Ovary (tissue), 9 donors: ENCODE measurements around the gene TNS3. TPM values are rescaled to one million over a fixed set of nuclear protein-coding genes. Genes with fewer than 3 reads are reported as not detected.

Experiments used
- DNase-seq, 5 donors: peaks; one replicate each; pipeline ENCODE4 v3.0.0-alpha.2; 2019 to 2020
- H3K27ac ChIP-seq, 2 donors: fragments of 200-600 bp; one replicate each; pipeline versions ENCODE4 v1.5.1 to v1.8.0; 2019 to 2022
- H3K27me3 ChIP-seq: fragments of 200-600 bp; one replicate; pipeline ENCODE4 v1.8.0; 2022
- H3K36me3 ChIP-seq: fragments of 200-600 bp; sonication (generic); one replicate; pipeline ENCODE4 v1.5.1; 2019
- H3K4me1 ChIP-seq: one replicate; pipeline ENCODE4 v1.8.1; 2013; ENCODE audit warnings: mild to moderate bottlenecking, moderate library complexity; ENCODE audit not compliant: insufficient read depth
- H3K4me3 ChIP-seq: fragments of 200-600 bp; sonication (generic); one replicate; pipeline ENCODE4 v1.5.1; 2017
- H3K9me3 ChIP-seq, 2 donors: fragments of 200-600 bp in 1 of 2; sonication (generic) in 1 of 2; one replicate each; pipeline versions ENCODE4 v1.5.1 to v1.8.1; 2013 to 2019; ENCODE audit warnings: mild to moderate bottlenecking in 1 of 2, moderate library complexity in 1 of 2
- CTCF ChIP-seq, 3 donors: fragments of 450-650 bp in 2 of 3; fragments of 200-600 bp in 1 of 3; IDR thresholded peaks; one replicate each; pipeline versions ENCODE4 v1.5.1 to v1.8.0; 2016 to 2022; ENCODE audit warnings: antibody characterized with exemption in 3 of 3, mild to moderate bottlenecking in 1 of 3
- EP300 ChIP-seq: sonication (generic); formaldehyde crosslinking; IDR thresholded peaks from one replicate; pipeline ENCODE4 v1.6.1; 2017; ENCODE audit warnings: antibody characterized with exemption
- POLR2A ChIP-seq: fragments of 450-650 bp; IDR thresholded peaks from one replicate; pipeline ENCODE4 v1.6.1; 2017; ENCODE audit warnings: antibody characterized with exemption, mild to moderate bottlenecking, moderate library complexity
- WGBS, 3 donors: extraction: QIAGEN DNeasy Blood & Tissue Kit in 1 of 3; methylation state at CpG; one replicate each; pipeline versions ENCODE4 v1.1.5 to v1.1.7; 2013 to 2017; 5-methylcytosine and 5-hydroxymethylcytosine counted together
- intact Hi-C, 4 donors: fragments of 100-400 bp; cut with DNase I; formaldehyde crosslinking; loops; one replicate each; pipeline versions ENCODE4 v1.11.0 to v1.15.1; 2022 to 2023
- polyA plus RNA-seq, 2 donors: library from polyadenylated mRNA; stranded (reverse); fragments of 200-250 nt in 1 of 2; fragments of 350-450 nt in 1 of 2; fragmentation: Illumina TruSeq in 1 of 2; extraction: RNeasy Lipid Tissue Mini Kit (QIAGEN cat#74804) in 1 of 2; gene quantifications; one replicate each; pipeline ENCODE4 v1.2.3, GENCODE V29; 2013 to 2014
- total RNA-seq, 7 donors: library from RNA; depleted of rRNA in 2 of 7; stranded (reverse); fragments of >200 nt in 2 of 7; fragmentation: NEBNext Ultra II Directional in 3 of 7; extraction: Animal tissue kit (Norgen Biotek cat#: 25700) in 3 of 7; gene quantifications; one replicate each; pipeline versions ENCODE4 v1.1.0 to v1.2.4, GENCODE V29; 2016 to 2023
- donor health status: DM: no; HTN: no; CAD: no; lungs with moderate emphysema.
- donor health status: DM: no; HTN: no; CAD: no.
- donor health status: Bipolar disorder and iron deficiency.
- donor health status: DM: yes; HTN: yes; CAD: no.
- donor health status: DM: no; HTN: no; CAD: no.
- donor health status: DM: yes; HTN: yes; CAD: no.

The TNS3 gene
- total and polyA plus RNA-seq, 9 donors: 36.6 to 137 (median 91.3) TPM

GRCh38 chr7:47361236-47361635, 220.7 kb downstream of the TNS3 start:
- Histone ChIP-seq H3K9me3 (no peaks in the 10 kb centered on the region), H3K27ac (no peak overlapping the region), H3K36me3 (no peaks in the 10 kb centered on the region), H3K4me3 (no peak overlapping the region), H3K4me1 (peaks cover 2% of the 10 kb centered on the region), H3K27me3 (no peaks in the 10 kb centered on the region)
- intact Hi-C loops: no loop called here
- TF ChIP-seq CTCF (IDR thresholded peaks at IDR 0.05): no peak
- TF ChIP-seq POLR2A: no peak
- no peak for TF ChIP-seq EP300
- DNase-seq: no peak
- WGBS, 3 donors: 73 to 93% (median 73%) methylated on average over 5 of the region's 5 CpGs

GRCh38 chr7:47360301-47360900, 221.5 kb downstream of the TNS3 start:
- TF ChIP-seq CTCF (IDR thresholded peaks at IDR 0.05) (no peak), EP300 (no peak), POLR2A (no peak)
- H3K4me1 ChIP-seq: peaks cover 3% of the 10 kb centered on the region
- H3K36me3 ChIP-seq: no peaks in the 10 kb centered on the region
- H3K27ac ChIP-seq: no peak overlapping the region
- H3K9me3 ChIP-seq: no peaks in the 10 kb centered on the region
- H3K4me3 ChIP-seq: no peak overlapping the region
- no peak for DNase-seq
- intact Hi-C loops: no loop called here
- WGBS, 3 donors: 95 to 98% (median 97%) methylated on average over 11 of the region's 11 CpGs
- no peaks in the 10 kb centered on the region for H3K27me3 ChIP-seq

- Histone ChIP-seq H3K36me3 (no peaks in the 10 kb centered on the region), H3K9me3 (no peaks in the 10 kb centered on the region), H3K4me1 (peaks cover 9% of the 10 kb centered on the region), H3K27me3 (no peaks in the 10 kb centered on the region), H3K4me3 (no peak overlapping the region), H3K27ac (no peak overlapping the region)
- 86 to 93% (median 91%) methylated on average over 8 of the region's 8 CpGs for WGBS, 3 donors
- no peak for TF ChIP-seq EP300
- no peak for TF ChIP-seq POLR2A
- no peak for TF ChIP-seq CTCF (IDR thresholded peaks at IDR 0.05)
- intact Hi-C loops: no loop called here
- no peak for DNase-seq
Observed at GRCh38 chr7:47358944-47359588, 222.8 kb downstream of the TNS3 start.

GRCh38 chr7:47358357-47358756, 223.6 kb downstream of the TNS3 start:
- no peak for DNase-seq
- H3K27ac ChIP-seq: no peak overlapping the region
- intact Hi-C loops: no loop called here
- no peaks in the 10 kb centered on the region for H3K9me3 ChIP-seq
- no peak overlapping the region for H3K4me3 ChIP-seq
- 88 to 90% (median 89%) methylated on average over 14 of the region's 14 CpGs for WGBS, 3 donors
- H3K4me1 ChIP-seq: peaks cover 9% of the 10 kb centered on the region
- TF ChIP-seq CTCF (IDR thresholded peaks at IDR 0.05) (no peak), POLR2A (no peak), EP300 (no peak)
- H3K27me3 ChIP-seq: no peaks in the 10 kb centered on the region
- no peaks in the 10 kb centered on the region for H3K36me3 ChIP-seq
